ENCODE data around the gene LETMD1.
"Not testable (repeated sequence)": the region's sequence is repeated elsewhere in the genome, so short reads cannot be mapped to it uniquely, and the experiment has no call there.

Gene LETMD1

DNA sequence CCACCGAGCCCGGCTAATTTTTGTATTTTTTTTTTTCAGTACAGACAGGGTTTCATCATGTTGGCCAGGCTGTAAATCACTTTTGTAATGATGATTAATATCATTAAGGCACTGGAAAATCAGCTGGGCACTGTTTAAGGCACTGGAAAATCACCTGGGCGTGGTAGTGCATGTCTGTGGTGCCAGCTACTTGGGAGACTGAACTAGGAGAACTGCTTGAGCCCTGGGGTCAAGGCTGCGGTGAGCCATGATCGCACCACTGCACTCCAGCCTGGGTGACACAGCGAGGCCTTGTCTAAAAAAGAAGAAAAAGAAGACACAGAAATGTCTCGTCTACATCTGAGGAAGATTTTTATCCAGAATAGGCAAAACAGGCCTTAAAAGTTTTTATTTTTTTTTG, 34.7 kb upstream of the LETMD1 start:
- Histone ChIP-seq H3K9me3 (ENCODE audit: low read length) (no peaks in the 10 kb centered on the region), H3K27me3 (ENCODE audit: control insufficient read depth in 1 of 2, insufficient read depth in 2 of 2, low read length in 2 of 2) (no peaks in the 10 kb centered on the region), H3K9ac (ENCODE audit: low read length) (no peak overlapping the region), H3K36me3 (ENCODE audit: insufficient read depth, low read length) (no peaks in the 10 kb centered on the region), H3K4me1 (ENCODE audit: insufficient read depth, low read length) (no peaks in the 10 kb centered on the region), H3K27ac (ENCODE audit: low read depth, low read length) (no peak overlapping the region), H3K4me3 (ENCODE audit: low read depth in 1 of 2, low read length in 2 of 2) (no peak overlapping the region)

DNA sequence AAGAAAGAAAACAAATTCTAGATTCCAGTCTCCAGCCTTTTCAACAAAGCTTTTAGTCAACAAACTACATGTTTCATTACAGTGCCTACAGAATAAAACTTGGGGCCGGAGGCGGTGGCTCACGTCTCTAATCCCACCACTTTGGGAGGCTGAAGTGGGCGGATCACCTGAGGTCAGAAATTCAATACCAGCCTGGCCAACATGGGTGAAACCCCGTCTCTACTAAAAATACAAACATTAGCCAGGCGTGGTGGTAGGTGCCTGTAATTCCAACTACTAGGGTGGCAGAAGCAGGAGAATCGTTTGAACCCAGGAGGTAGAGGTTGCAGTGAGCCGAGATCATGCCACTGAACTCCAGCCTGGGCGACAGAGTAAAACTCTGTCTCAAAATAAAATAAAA, 33.7 kb upstream of the LETMD1 start:
- H3K4me1 ChIP-seq (ENCODE audit: insufficient read depth, low read length); H3K36me3 ChIP-seq (ENCODE audit: insufficient read depth, low read length); H3K4me3 ChIP-seq (ENCODE audit: low read depth in 1 of 2, low read length in 2 of 2); H3K9ac ChIP-seq (ENCODE audit: low read length); H3K27ac ChIP-seq (ENCODE audit: low read depth, low read length); H3K9me3 ChIP-seq (ENCODE audit: low read length); H3K27me3 ChIP-seq (ENCODE audit: control insufficient read depth in 1 of 2, insufficient read depth in 2 of 2, low read length in 2 of 2): not testable (repeated sequence)

DNA sequence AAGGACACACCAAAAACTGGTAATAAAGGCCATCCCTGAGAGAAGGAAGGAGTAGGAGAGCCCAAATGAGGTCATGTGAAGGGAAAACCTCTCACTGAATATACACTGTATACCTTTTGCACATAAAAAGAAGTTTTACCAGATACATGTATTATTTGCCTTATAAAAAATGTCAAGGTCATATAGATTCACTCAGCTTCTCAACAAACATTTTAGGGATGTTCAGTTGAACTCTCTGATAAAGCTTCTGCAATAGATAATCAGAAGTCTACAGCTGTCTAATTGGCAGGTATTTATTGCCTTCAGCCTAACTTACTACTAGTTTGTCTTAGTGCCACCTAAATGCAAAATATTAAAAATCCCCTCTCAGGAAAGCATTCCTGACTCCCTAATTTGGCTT, 30.7 kb upstream of the LETMD1 start:
- H3K36me3 ChIP-seq (ENCODE audit: insufficient read depth, low read length) = no peaks in the 10 kb centered on the region
- no peak overlapping the region for H3K4me3 ChIP-seq (ENCODE audit: low read depth in 1 of 2, low read length in 2 of 2)
- H3K9me3 ChIP-seq (ENCODE audit: low read length) = no peaks in the 10 kb centered on the region
- H3K27ac ChIP-seq (ENCODE audit: low read depth, low read length) = no peak overlapping the region
- no peak overlapping the region for H3K9ac ChIP-seq (ENCODE audit: low read length)
- H3K4me1 ChIP-seq (ENCODE audit: insufficient read depth, low read length) = no peaks in the 10 kb centered on the region
- no peaks in the 10 kb centered on the region for H3K27me3 ChIP-seq (ENCODE audit: control insufficient read depth in 1 of 2, insufficient read depth in 2 of 2, low read length in 2 of 2)

DNA sequence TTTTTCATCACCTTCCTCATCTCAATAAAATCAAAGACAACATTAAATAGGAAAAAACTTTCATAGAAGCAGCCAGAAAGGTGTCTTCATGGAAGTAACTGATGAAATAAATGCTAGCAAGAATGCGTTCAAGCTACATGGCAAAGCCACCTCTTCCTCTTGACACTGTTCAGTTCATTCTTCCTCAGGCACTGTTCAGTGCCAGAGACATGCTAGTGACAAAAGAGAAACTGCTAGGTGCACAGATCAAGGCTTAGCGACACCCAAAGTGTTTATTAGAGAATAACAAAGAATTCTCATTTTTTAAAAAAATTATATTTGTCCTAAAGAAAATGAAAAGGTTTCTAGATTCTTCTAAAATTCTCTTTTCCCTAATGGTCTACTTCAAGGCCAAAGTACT, 29.2 kb upstream of the LETMD1 start:
- H3K9ac ChIP-seq (ENCODE audit: low read length) = no peak overlapping the region
- no peaks in the 10 kb centered on the region for H3K9me3 ChIP-seq (ENCODE audit: low read length)
- H3K27me3 ChIP-seq (ENCODE audit: control insufficient read depth in 1 of 2, insufficient read depth in 2 of 2, low read length in 2 of 2) = no peaks in the 10 kb centered on the region
- H3K4me3 ChIP-seq (ENCODE audit: low read depth in 1 of 2, low read length in 2 of 2) = no peak overlapping the region
- no peak overlapping the region for H3K27ac ChIP-seq (ENCODE audit: low read depth, low read length)
- no peaks in the 10 kb centered on the region for H3K4me1 ChIP-seq (ENCODE audit: insufficient read depth, low read length)
- no peaks in the 10 kb centered on the region for H3K36me3 ChIP-seq (ENCODE audit: insufficient read depth, low read length)

DNA sequence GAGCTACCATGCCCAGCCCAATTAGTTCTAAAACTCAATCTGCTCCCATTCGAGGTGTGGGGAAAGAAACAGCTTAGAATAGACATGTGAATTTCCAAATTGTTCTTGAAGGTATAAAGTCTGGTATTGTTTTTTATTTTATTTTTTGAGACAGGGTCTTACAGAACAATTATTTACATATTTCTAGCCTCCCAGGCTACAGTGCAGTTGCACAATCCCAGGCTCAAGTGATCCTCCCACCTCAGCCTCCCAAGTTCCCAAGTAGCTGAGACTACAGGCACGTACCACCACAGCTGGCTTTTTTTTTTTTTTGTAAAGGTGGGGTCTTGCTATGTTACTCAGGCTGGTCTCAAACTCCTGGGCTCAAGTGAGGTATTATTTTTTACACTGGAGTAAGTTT, 28.2 kb upstream of the LETMD1 start:
- Histone ChIP-seq H3K4me1 (ENCODE audit: insufficient read depth, low read length) (peaks cover under 1% of the 10 kb centered on the region), H3K36me3 (ENCODE audit: insufficient read depth, low read length) (no peaks in the 10 kb centered on the region), H3K27ac (ENCODE audit: low read depth, low read length) (no peak overlapping the region), H3K9ac (ENCODE audit: low read length) (no peak overlapping the region), H3K27me3 (ENCODE audit: control insufficient read depth in 1 of 2, insufficient read depth in 2 of 2, low read length in 2 of 2) (no peaks in the 10 kb centered on the region), H3K4me3 (ENCODE audit: low read depth in 1 of 2, low read length in 2 of 2) (no peak overlapping the region), H3K9me3 (ENCODE audit: low read length) (no peaks in the 10 kb centered on the region)

DNA sequence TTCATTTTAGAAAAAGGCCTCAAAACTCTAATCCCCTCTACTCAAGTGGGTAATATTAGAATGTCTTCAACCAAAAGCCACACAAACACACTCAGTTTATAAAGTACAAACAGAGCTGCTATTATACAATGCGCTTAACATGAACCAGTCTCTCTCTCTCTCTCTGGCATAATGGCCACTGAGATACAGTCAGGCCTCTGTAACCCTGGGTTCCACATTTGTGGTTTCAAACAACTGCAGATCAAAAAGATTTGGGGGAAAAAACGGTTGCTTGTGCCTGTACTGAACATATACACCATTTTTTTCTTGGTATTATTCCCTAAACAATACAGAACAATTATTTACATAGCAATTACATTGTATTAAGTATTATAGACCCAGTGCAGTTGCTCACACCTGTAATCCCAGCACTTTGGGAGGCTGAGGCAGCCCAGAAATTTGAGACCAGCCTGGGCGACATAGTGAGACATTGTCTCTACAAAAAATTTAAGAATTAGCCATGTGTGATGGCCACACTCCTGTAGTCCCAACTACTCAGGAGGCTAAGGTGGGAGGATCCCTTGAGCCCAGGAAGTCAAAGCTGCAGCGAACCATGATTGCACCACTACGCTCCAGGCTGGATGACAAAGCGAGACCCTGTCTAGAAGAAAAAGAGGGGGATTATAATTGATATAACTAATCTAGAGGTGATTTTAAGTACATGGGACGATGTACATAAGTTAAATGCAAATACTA, 27.5 kb upstream of the LETMD1 start:
- Histone ChIP-seq H3K4me3 (ENCODE audit: low read depth in 1 of 2, low read length in 2 of 2) (no peak overlapping the region), H3K9me3 (ENCODE audit: low read length) (no peaks in the 10 kb centered on the region), H3K27me3 (ENCODE audit: control insufficient read depth in 1 of 2, insufficient read depth in 2 of 2, low read length in 2 of 2) (no peaks in the 10 kb centered on the region), H3K36me3 (ENCODE audit: insufficient read depth, low read length) (no peaks in the 10 kb centered on the region), H3K4me1 (ENCODE audit: insufficient read depth, low read length) (peaks cover 7% of the 10 kb centered on the region), H3K27ac (ENCODE audit: low read depth, low read length) (no peak overlapping the region), H3K9ac (ENCODE audit: low read length) (no peak overlapping the region)

DNA sequence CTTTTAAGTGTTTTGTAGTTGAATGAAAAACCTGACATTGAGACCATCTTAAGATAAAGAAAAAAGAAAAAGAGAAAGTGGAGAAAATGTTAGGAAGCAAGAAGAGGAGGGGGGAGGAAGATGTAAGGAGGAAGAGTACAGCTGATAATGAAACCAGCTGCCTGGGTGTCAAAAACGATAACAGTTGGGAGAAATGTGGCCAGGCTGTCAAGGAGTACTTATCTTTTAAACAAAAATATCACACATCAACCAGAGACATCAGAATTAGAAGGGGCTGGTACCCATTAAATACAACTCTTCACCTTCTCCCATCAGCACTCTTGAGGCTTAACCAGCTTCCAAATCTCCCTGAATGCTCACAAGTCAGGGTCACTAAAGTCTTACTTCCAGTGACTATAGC, 26.4 kb upstream of the LETMD1 start:
- Histone ChIP-seq H3K4me3 (ENCODE audit: low read depth in 1 of 2, low read length in 2 of 2) (no peak overlapping the region), H3K9ac (ENCODE audit: low read length) (no peak overlapping the region), H3K27me3 (ENCODE audit: control insufficient read depth in 1 of 2, insufficient read depth in 2 of 2, low read length in 2 of 2) (no peaks in the 10 kb centered on the region), H3K27ac (ENCODE audit: low read depth, low read length) (no peak overlapping the region), H3K36me3 (ENCODE audit: insufficient read depth, low read length) (no peaks in the 10 kb centered on the region), H3K9me3 (ENCODE audit: low read length) (no peaks in the 10 kb centered on the region), H3K4me1 (ENCODE audit: insufficient read depth, low read length) (peaks cover 7% of the 10 kb centered on the region)

DNA sequence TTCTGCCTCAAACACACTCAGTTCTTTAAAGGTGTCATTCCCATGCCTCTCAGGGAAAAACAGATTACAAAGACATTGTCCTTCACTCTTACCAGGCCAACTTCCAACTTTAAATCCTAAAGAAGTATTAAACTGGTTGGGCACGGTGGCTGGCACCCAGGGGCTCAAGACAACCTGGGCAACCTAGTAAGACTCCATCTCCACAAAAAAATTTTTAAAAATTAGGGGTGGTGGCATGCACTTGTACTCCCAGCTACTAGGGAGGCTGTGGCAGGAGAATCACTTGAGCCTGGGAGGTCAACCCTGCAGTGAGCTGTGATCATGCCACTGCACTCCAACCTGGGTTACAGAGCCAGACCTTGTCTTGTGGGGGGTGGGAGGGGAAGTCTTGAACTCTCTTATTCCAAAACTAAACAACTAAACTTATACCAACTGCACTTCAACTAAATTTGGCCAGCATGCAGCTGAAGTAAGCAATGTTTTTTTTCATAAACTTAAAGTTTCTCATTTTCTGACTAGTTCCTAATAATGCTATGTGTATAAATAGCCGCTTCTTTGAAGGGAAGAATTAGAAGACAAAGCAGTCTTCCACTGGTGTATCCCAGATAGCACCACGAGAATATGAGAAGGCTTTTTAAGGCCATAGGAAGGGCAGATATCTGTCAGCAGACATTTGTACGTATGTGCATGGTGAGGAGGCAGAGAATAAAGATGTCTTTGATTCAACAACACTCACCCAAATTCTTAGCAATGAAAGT, 24.3 kb upstream of the LETMD1 start:
- no peaks in the 10 kb centered on the region for H3K36me3 ChIP-seq (ENCODE audit: insufficient read depth, low read length)
- H3K4me3 ChIP-seq (ENCODE audit: low read depth in 1 of 2, low read length in 2 of 2) = peak overlapping the region in 1 of 2 donors; percentile 77
- H3K27ac ChIP-seq (ENCODE audit: low read depth, low read length) = peak overlapping the region; percentile 75
- H3K27me3 ChIP-seq (ENCODE audit: control insufficient read depth in 1 of 2, insufficient read depth in 2 of 2, low read length in 2 of 2) = peaks cover 0 to 3% of the 10 kb centered on the region in 2 donors
- no peaks in the 10 kb centered on the region for H3K9me3 ChIP-seq (ENCODE audit: low read length)
- H3K9ac ChIP-seq (ENCODE audit: low read length) = no peak overlapping the region
- peaks cover 7% of the 10 kb centered on the region for H3K4me1 ChIP-seq (ENCODE audit: insufficient read depth, low read length)

DNA sequence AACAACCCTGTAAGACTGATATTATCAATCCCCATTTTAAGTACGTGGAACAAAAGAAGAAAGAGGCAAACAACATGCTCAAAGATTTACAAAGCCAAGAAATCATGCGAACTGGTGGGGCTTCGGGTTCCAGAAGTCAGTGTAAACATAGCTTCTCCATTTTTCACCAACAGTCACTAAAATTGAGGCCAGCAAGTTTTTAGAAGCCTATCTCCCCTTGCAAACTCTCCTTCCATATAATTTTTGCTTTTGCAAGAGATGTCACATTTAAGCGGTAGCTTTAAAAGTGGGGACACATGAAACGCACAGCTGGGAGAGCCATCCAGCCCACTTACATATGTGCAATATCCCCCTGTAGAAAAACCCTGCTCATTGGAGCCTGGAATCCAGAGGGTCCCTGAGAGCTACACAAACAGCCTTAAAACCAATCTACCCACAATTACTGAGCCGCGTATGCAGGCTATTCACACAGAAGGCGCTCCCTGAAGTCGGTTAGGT, 22.7 kb upstream of the LETMD1 start:
- H3K36me3 ChIP-seq (ENCODE audit: insufficient read depth, low read length) = no peaks in the 10 kb centered on the region
- H3K9ac ChIP-seq (ENCODE audit: low read length) = peak overlapping the region; percentile 67
- H3K4me3 ChIP-seq (ENCODE audit: low read depth in 1 of 2, low read length in 2 of 2) = peak overlapping the region; percentile 77 to 93
- H3K4me1 ChIP-seq (ENCODE audit: insufficient read depth, low read length) = peaks cover 7% of the 10 kb centered on the region
- no peaks in the 10 kb centered on the region for H3K9me3 ChIP-seq (ENCODE audit: low read length)
- H3K27me3 ChIP-seq (ENCODE audit: control insufficient read depth in 1 of 2, insufficient read depth in 2 of 2, low read length in 2 of 2) = peaks cover 0 to 5% of the 10 kb centered on the region in 2 donors
- H3K27ac ChIP-seq (ENCODE audit: low read depth, low read length) = peak overlapping the region; percentile 81

DNA sequence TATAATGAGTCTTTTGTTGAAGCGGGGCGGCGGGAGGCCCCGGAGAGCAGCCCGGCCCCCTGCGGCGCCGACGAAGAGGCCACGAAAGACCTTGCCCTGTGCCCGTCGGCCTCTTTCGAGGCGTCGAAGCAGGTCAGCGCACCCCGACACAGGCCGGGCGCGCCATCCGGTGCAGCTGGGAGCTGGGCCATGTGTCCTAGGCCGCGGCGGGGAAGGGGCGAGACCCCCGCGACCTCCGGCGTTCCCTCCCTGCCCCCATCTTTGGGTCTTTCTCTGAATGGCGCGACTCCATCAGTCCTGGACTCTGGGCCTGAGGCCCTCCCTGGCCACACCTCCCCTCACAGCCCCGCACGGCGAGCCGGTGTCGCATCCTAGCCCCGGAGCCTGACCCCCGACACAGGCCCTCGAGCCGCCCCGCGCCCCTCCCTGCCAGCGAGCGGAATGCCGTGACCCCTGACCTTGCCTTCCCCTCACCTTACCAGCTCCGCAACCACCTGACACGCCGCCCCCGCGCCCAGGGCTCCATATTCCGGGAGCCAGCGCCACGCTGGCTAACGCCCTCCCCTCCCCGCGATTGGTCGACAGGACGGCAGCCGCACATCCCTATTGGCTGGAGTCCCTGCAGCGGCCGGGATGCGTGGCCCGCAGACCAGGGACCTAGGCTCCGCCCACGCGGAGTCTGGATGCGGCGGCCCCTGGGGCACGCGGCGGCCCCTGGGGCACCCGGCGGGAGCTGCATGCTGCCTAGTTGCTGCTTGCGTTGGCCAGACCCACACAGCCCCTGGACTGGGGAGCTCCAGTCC, 22.1 kb upstream of the LETMD1 start, which contains the start of gene SLC11A2:
SLC11A2 (minus strand) TSS at position 549 of the 803 bp plus-strand sequence. CDS start 15,656 bp downstream, outside the sequence.
- Histone ChIP-seq H3K4me1 (ENCODE audit: insufficient read depth, low read length) (peaks cover 7% of the 10 kb centered on the region), H3K27me3 (ENCODE audit: control insufficient read depth in 1 of 2, insufficient read depth in 2 of 2, low read length in 2 of 2) (peaks cover 0 to 5% of the 10 kb centered on the region in 2 donors), H3K9me3 (ENCODE audit: low read length) (no peaks in the 10 kb centered on the region), H3K4me3 (ENCODE audit: low read depth in 1 of 2, low read length in 2 of 2) (peak within 1 kb of the TSS; percentile 77 to 93), H3K9ac (ENCODE audit: low read length) (peak within 1 kb of the TSS; percentile 67), H3K36me3 (ENCODE audit: insufficient read depth, low read length) (no peaks in the 10 kb centered on the region), H3K27ac (ENCODE audit: low read depth, low read length) (peak within 1 kb of the TSS; percentile 81)

DNA sequence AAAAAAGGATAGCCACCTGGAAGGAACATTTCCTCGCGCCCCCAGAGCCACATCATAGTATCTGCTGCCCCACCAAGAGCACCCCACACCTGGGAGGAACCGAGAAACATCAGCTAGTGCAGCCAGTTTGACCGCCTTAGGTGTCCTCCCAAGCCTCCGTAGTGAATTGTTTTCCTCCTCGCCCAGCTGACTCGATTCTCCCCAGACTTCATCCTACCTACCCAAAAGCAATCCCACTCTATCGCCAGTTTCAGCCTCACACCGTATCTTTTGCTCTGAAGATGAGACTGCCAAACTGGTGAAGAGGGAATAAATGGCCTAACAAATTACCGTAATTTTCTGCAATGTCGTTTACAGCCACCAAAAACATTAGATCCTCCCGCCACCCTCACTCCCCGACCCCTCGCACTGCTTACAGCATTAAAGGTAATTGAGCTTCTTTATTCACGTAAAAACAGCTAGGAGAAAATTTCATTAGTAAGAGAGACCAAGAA, 20.7 kb upstream of the LETMD1 start:
- Histone ChIP-seq H3K4me1 (ENCODE audit: insufficient read depth, low read length) (peaks cover 7% of the 10 kb centered on the region), H3K27ac (ENCODE audit: low read depth, low read length) (no peak overlapping the region), H3K9ac (ENCODE audit: low read length) (no peak overlapping the region), H3K27me3 (ENCODE audit: control insufficient read depth in 1 of 2, insufficient read depth in 2 of 2, low read length in 2 of 2) (peaks cover 0 to 5% of the 10 kb centered on the region in 2 donors), H3K9me3 (ENCODE audit: low read length) (no peaks in the 10 kb centered on the region), H3K36me3 (ENCODE audit: insufficient read depth, low read length) (no peaks in the 10 kb centered on the region), H3K4me3 (ENCODE audit: low read depth in 1 of 2, low read length in 2 of 2) (no peak overlapping the region)

All from muscle layer of colon (tissue), 2 donors.